ENCODE measurements around the gene KSR1. TPM values are rescaled to one million over a fixed set of nuclear protein-coding genes. Genes with fewer than 3 reads are reported as not detected.

Gene KSR1
- total RNA-seq, 1 experiment from 2014 or later: 21.7 TPM

GRCh38 chr17:27546624-27547300 lies 90.5 kb downstream of the KSR1 start:
- H3K27me3 ChIP-seq (ENCODE audit: control insufficient read depth, insufficient read depth, low read length): no peaks in the 10 kb centered on the region
- BruUV-seq (replicated peaks): no TSS peak
- intact Hi-C loops (cut with micrococcal nuclease; ENCODE audit: unreplicated experiment) (no loop called here), in situ Hi-C loops (cut with HindIII; ENCODE audit: low pct_unique_long_range_greater_than_20kb, low sequenced_read_pairs) (no loop called here)
- H3K9me3 ChIP-seq (ENCODE audit: control insufficient read depth, insufficient read depth, low read depth, low read length): no peaks in the 10 kb centered on the region
- ChIA-PET POLR2A (no interaction called here), CTCF (interaction anchor here (0.6 kb wide), 1 partner anchor 76 kb away, joined by 3 read pairs; no protein-coding TSS in a partner anchor)
- DNase-seq (ENCODE audit: low read depth, low spot score) (no peak), ATAC-seq (peak; percentile 76)
- peak overlapping the region; percentile 36 for H3K27ac ChIP-seq (ENCODE audit: low read length)
- H3K36me3 ChIP-seq (ENCODE audit: control insufficient read depth, insufficient read depth, low read length): no peaks in the 10 kb centered on the region
- H3K4me3 ChIP-seq (ENCODE audit: low read depth in 2 of 2, low read length in 2 of 2): peak overlapping the region in 1 of 2 experiments; percentile 35; a peak in 2 of 4 replicates
- TF ChIP-seq POLR2AphosphoS5 (IDR thresholded peaks at IDR 0.05; ENCODE audit: low read depth, low read length): no peak
- TF ChIP-seq SIN3A (IDR thresholded peaks at IDR 0.05; ENCODE audit: borderline replicate concordance, insufficient read depth, low read depth, low read length): no peak
- no peak for TF ChIP-seq CTCF (IDR thresholded peaks at IDR 0.05)
- no peak for TF ChIP-seq REST (IDR thresholded peaks at IDR 0.05; ENCODE audit: insufficient read depth in 1 of 2, low read depth in 2 of 2, low read length in 1 of 2)
- no peak for TF ChIP-seq TCF7L2 (IDR thresholded peaks at IDR 0.05; ENCODE audit: low read depth, low read length)
- peaks cover 30% of the 10 kb centered on the region for H3K4me1 ChIP-seq (ENCODE audit: control insufficient read depth, insufficient read depth, low read length)

- Histone ChIP-seq H3K27ac (ENCODE audit: low read length) (peak overlapping the region; percentile 36), H3K9me3 (ENCODE audit: control insufficient read depth, insufficient read depth, low read depth, low read length) (no peaks in the 10 kb centered on the region), H3K4me1 (ENCODE audit: control insufficient read depth, insufficient read depth, low read length) (peaks cover 35% of the 10 kb centered on the region), H3K27me3 (ENCODE audit: control insufficient read depth, insufficient read depth, low read length) (no peaks in the 10 kb centered on the region), H3K4me3 (ENCODE audit: low read depth in 2 of 2, low read length in 2 of 2) (peak overlapping the region in 1 of 2 experiments; percentile 35; a peak in 2 of 4 replicates), H3K36me3 (ENCODE audit: control insufficient read depth, insufficient read depth, low read length) (no peaks in the 10 kb centered on the region)
- no peak for TF ChIP-seq CTCF (IDR thresholded peaks at IDR 0.05)
- TF ChIP-seq POLR2AphosphoS5 (IDR thresholded peaks at IDR 0.05; ENCODE audit: low read depth, low read length): no peak
- no peak for TF ChIP-seq TCF7L2 (IDR thresholded peaks at IDR 0.05; ENCODE audit: low read depth, low read length)
- TF ChIP-seq SIN3A (IDR thresholded peaks at IDR 0.05; ENCODE audit: borderline replicate concordance, insufficient read depth, low read depth, low read length): no peak
- TF ChIP-seq REST (IDR thresholded peaks at IDR 0.05; ENCODE audit: insufficient read depth in 1 of 2, low read depth in 2 of 2, low read length in 1 of 2): no peak
- in situ Hi-C loops (cut with HindIII; ENCODE audit: low pct_unique_long_range_greater_than_20kb, low sequenced_read_pairs): no loop called here
- ATAC-seq (0 out of 2 replicates have a peak, but pooled peaks have one; percentile 10), DNase-seq (ENCODE audit: low read depth, low spot score) (no peak)
- ChIA-PET POLR2A (no interaction called here), CTCF (no interaction called here)
- no TSS peak for BruUV-seq (replicated peaks)
- intact Hi-C loops (cut with micrococcal nuclease; ENCODE audit: unreplicated experiment): no loop called here
Measured at GRCh38 chr17:27547301-27547683, 91.0 kb downstream of the KSR1 start.

All from Panc1 (cell line).